ENCODE measurements around the gene MECP2.
A peak's percentile ranks its signal among the peaks of the same experiment; 100 is the strongest.

The MECP2 gene

DNA sequence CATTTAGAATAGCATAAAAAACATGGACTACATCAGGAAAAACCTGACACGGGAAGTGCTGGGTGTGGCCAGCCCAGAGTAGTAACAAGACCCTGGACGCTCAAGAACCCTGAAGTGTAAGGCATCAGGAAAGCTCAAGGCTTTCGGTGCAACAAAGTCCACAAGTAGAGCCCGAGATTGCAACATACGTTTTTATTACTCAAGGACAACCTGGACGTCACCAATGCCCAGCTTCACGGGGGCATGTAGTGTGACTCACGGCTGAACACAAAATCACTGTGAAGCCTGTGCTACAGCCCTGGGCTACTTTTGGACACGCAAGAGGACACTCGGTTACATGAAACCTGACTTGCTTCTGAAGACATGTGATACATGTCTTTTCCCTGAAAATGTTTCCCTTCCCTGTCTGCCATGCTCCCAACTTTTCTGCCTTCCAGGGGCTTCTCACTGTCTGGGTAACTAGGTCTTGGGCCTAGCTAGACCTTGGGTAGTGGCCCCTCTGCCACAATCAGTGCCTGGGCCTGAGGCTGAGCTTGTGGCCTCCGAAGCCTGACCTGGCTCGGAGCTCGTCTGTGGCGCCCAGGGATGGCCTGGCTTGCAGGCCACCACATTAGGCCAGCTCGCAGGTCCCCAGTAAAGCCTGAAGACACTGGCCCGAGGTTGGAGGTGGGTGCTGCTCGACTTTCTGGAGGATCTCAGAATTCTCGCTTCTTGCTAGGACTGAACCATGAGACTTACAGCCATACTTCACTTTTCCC, 87.0 kb downstream of the MECP2 start:
- Histone ChIP-seq H3K27ac (ENCODE audit: low read length) (no peak overlapping the region), H3K4me1 (ENCODE audit: low read length) (peaks cover 19% of the 10 kb centered on the region), H3K9ac (ENCODE audit: low read length) (no peak overlapping the region), H3K27me3 (ENCODE audit: low read depth, low read length) (no peaks in the 10 kb centered on the region), H3K4me2 (ENCODE audit: low read length) (no peak overlapping the region), H3K79me2 (ENCODE audit: low read length) (no peaks in the 10 kb centered on the region; the same call in 1 of the 2 replicates), H4K20me1 (ENCODE audit: insufficient read depth, low read length) (no peaks in the 10 kb centered on the region), H2AFZ (ENCODE audit: low read depth, low read length) (no peak overlapping the region), H3K36me3 (replicated peaks; ENCODE audit: low read depth, low read length) (peaks cover 45% of the 10 kb centered on the region), H3K4me3 (ENCODE audit: low read length) (no peak overlapping the region), H3K9me3 (ENCODE audit: insufficient read depth, low read length) (no peaks in the 10 kb centered on the region)
- TF ChIP-seq, protein P1, sequence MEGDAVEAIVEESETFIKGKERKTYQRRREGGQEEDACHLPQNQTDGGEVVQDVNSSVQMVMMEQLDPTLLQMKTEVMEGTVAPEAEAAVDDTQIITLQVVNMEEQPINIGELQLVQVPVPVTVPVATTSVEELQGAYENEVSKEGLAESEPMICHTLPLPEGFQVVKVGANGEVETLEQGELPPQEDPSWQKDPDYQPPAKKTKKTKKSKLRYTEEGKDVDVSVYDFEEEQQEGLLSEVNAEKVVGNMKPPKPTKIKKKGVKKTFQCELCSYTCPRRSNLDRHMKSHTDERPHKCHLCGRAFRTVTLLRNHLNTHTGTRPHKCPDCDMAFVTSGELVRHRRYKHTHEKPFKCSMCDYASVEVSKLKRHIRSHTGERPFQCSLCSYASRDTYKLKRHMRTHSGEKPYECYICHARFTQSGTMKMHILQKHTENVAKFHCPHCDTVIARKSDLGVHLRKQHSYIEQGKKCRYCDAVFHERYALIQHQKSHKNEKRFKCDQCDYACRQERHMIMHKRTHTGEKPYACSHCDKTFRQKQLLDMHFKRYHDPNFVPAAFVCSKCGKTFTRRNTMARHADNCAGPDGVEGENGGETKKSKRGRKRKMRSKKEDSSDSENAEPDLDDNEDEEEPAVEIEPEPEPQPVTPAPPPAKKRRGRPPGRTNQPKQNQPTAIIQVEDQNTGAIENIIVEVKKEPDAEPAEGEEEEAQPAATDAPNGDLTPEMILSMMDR (IDR thresholded peaks at IDR 0.05; ENCODE audit: low read depth, low read length), result no peak
- no peak for TF ChIP-seq EZH2phosphoT487 (IDR thresholded peaks at IDR 0.05; ENCODE audit: low read depth)

DNA sequence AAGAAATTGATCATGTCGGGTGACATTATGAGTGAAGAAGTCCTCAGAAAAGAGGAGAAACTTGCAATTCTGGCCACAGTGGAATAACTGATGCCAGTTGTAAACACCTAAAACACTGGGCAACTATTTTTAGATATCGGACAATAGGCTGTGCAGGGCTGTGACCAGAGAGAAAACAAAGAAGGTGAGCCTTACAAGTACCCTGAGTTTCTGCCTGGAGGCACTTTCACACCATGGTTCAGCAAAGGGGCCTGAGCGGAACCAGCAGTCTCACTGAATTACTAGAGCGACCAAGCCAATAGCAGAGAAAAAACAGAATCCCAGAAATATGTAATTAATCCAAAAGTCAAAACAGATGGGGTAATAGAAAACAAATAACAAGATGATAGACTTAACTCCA, 89.0 kb downstream of the MECP2 start:
- Histone ChIP-seq H3K27me3 (ENCODE audit: low read depth, low read length) (no peaks in the 10 kb centered on the region), H3K4me3 (ENCODE audit: low read length) (peak overlapping the region; percentile 18; the same call in 1 of the 2 replicates), H3K36me3 (replicated peaks; ENCODE audit: low read depth, low read length) (peaks cover 37% of the 10 kb centered on the region), H3K4me1 (ENCODE audit: low read length) (peaks cover 32% of the 10 kb centered on the region), H3K79me2 (ENCODE audit: low read length) (no peaks in the 10 kb centered on the region; the same call in 1 of the 2 replicates), H4K20me1 (ENCODE audit: insufficient read depth, low read length) (no peaks in the 10 kb centered on the region), H3K9me3 (ENCODE audit: insufficient read depth, low read length) (no peaks in the 10 kb centered on the region), H3K4me2 (ENCODE audit: low read length) (peak overlapping the region; percentile 83), H2AFZ (ENCODE audit: low read depth, low read length) (no peak overlapping the region), H3K27ac (ENCODE audit: low read length) (peak overlapping the region; percentile 76), H3K9ac (ENCODE audit: low read length) (peak overlapping the region; percentile 9; the same call in 1 of the 2 replicates)
- TF ChIP-seq, protein P1 (IDR thresholded peaks at IDR 0.05; ENCODE audit: low read depth, low read length), result no peak
- no peak for TF ChIP-seq EZH2phosphoT487 (IDR thresholded peaks at IDR 0.05; ENCODE audit: low read depth)

DNA sequence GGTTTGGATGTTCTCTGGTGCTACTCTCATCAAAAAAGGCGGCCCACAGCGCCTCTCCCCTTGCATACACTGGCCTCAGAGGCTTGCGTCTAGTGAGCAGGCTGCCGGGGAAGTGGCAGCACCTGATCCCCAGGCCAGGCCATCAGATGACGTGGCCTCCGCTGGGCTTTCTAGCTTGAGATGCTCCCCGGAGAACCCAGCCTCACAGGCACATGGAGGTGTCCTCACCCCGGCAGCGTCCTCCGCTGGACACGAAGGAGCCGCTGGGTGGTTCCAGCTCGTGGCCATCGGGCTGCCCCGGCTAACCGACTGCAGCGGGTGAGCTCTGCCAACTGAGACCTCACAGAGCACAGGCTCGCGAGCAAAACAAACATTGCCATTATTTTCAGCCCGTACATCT, 90.6 kb downstream of the MECP2 start:
- Histone ChIP-seq H2AFZ (ENCODE audit: low read depth, low read length) (no peak overlapping the region), H3K4me1 (ENCODE audit: low read length) (peaks cover 47% of the 10 kb centered on the region), H3K4me3 (ENCODE audit: low read length) (no peak overlapping the region), H3K4me2 (ENCODE audit: low read length) (no peak overlapping the region), H3K9ac (ENCODE audit: low read length) (no peak overlapping the region), H3K27me3 (ENCODE audit: low read depth, low read length) (no peaks in the 10 kb centered on the region), H4K20me1 (ENCODE audit: insufficient read depth, low read length) (no peaks in the 10 kb centered on the region), H3K36me3 (replicated peaks; ENCODE audit: low read depth, low read length) (peaks cover 25% of the 10 kb centered on the region), H3K9me3 (ENCODE audit: insufficient read depth, low read length) (no peaks in the 10 kb centered on the region), H3K27ac (ENCODE audit: low read length) (no peak overlapping the region), H3K79me2 (ENCODE audit: low read length) (no peaks in the 10 kb centered on the region)
- TF ChIP-seq, protein P1 (IDR thresholded peaks at IDR 0.05; ENCODE audit: low read depth, low read length), result no peak
- TF ChIP-seq EZH2phosphoT487 (IDR thresholded peaks at IDR 0.05; ENCODE audit: low read depth), result no peak

DNA sequence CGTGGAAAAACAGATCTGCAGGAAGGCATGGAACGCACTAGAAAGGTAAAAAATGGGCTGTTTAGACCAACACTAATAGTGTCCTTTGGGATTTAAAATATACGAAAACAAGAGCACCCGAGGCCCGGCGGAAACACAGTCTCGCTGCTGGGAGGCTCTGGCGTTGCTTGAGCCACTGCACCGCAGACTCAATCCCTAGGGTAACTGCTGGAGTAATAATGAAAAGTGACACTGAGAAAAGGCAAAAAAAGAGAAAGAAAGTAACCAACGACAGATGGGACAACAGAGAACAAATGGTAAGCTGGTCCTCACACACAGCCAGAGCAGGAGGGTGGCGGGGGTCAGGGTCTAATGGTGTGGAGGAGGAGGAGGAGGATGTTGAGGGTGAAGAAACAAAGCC, 93.2 kb downstream of the MECP2 start:
- peak overlapping the region; percentile 75 for H3K27ac ChIP-seq (ENCODE audit: low read length)
- no peaks in the 10 kb centered on the region for H3K9me3 ChIP-seq (ENCODE audit: insufficient read depth, low read length)
- peaks cover 16% of the 10 kb centered on the region for H3K36me3 ChIP-seq (replicated peaks; ENCODE audit: low read depth, low read length)
- H3K79me2 ChIP-seq (ENCODE audit: low read length), result no peaks in the 10 kb centered on the region
- no peak for TF ChIP-seq EZH2phosphoT487 (IDR thresholded peaks at IDR 0.05; ENCODE audit: low read depth)
- TF ChIP-seq, protein P1 (IDR thresholded peaks at IDR 0.05; ENCODE audit: low read depth, low read length), result no peak
- peaks cover 58% of the 10 kb centered on the region for H3K4me1 ChIP-seq (ENCODE audit: low read length)
- H3K4me2 ChIP-seq (ENCODE audit: low read length), result peak overlapping the region; percentile 68
- no peak overlapping the region for H2AFZ ChIP-seq (ENCODE audit: low read depth, low read length)
- H3K4me3 ChIP-seq (ENCODE audit: low read length), result peak overlapping the region; percentile 32
- H4K20me1 ChIP-seq (ENCODE audit: insufficient read depth, low read length), result no peaks in the 10 kb centered on the region
- peak overlapping the region; percentile 27; the same call in 1 of the 2 replicates for H3K9ac ChIP-seq (ENCODE audit: low read length)
- no peaks in the 10 kb centered on the region for H3K27me3 ChIP-seq (ENCODE audit: low read depth, low read length)

All from OCI-LY3 (cell line).